GM19467 (cell line): Measurements from ENCODE around the gene CNDP1.

Experiments used
- ATAC-seq: cut with Tn5 transposase; IDR thresholded peaks from one replicate; pipeline ENCODE4 v1.9.1; 2021; ENCODE audit warnings: mild to moderate bottlenecking, moderate library complexity; ENCODE audit not compliant: unreplicated experiment

The CNDP1 gene

DNA sequence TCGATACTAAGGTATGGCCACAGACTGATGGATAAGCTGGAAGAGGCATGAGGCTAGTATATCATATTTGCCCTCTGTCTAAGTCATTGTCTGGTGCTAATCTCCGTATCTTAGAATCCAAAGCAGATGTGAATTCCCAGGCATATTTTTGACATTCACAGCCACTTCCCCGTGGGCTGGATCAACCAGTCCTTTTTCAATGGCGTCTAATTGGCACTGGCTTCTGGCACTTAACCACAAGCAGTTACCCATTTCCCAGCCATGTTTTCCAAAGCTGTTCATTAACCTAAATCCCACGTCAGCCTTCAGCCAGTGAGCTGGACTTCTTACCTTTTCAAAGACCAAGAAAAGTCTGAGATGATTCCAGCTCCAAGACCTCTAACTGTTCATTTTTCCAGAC is 42.7 kb downstream of the CNDP1 start:
- no peak for ATAC-seq

DNA sequence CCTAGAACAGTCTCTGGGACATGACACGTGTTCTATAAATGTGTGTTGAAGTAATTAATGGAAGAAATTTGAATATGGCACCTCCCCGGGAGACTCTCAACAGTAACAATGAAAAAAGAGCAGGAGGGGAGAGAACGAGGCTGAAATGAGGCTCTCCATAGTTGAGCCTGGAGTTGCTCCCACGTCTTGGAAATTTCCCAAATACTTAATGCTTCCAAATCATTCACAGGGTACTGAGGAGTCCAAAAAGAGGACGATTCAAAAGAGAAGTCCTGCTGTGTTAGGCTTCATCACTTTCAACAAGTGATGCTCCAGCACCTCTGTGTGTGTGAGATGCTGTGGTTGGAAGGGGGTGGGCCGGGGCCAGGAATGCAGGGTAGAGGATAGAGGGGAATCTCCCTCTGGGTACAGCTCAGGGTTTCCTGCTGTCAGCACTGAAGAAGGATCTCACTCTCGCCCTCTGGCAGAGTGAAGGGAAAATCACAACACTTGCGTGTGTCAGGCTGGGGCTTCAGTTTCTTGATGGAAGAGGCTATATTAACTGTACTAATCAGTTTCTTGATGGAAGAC is 45.3 kb downstream of the CNDP1 start:
- ATAC-seq = no peak

DNA sequence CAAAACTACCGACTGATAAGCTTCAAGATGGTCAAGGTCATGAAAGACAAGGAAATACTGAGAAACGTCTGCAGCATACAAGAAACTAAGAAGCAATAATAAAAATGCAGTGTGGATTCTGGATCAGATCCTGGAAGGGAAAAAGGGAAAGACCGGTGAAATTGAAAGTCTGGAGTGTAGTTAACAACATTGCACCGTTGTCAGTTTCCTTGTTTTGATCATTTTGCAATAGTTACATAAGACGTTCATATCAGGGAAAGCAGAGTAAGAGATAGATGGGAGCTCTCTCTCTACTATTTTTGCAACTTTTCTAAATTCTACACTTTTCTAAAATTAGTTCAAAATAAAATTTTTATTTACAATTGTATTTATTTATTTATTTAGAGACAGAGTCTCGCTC is 48.3 kb downstream of the CNDP1 start:
- ATAC-seq = no peak

DNA sequence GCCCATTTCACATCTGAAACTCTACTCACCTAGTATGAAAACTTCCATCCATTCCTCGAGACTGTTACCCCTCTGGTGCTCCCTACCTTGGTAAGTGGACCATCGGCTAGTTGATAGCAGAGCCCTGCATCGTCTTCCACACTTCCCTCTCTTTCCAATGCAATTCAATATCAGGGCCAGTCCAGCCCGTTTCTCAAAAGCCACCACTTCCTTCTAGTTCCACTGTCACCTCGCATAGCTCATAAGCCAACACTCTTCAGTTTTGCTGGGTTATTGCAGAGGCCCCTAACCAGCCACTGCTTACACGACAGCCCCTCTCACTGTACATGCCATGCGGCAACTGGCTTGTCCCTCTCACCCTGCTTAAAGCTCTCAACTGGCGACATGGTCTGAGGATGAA is 53.1 kb downstream of the CNDP1 start:
- no peak for ATAC-seq

DNA sequence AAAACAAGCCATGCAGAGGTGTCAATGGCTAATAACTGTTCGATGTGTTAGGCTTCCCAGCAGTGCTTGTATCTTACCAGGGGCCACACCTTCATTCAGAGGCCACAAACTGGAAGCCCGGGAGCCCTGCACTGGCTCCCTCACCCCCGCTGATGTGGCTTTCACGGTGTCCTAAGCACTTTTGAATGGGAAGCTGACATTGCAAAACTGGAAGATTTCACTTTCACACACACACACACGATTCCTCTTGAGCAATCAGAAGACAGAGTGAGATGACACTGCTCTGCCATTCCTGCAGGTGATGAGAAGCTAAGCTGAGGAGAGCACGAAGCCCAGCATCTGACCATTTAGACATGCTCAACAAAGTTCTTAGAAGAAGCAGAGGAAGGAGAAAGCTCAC is 54.7 kb downstream of the CNDP1 start:
- ATAC-seq = no peak

DNA sequence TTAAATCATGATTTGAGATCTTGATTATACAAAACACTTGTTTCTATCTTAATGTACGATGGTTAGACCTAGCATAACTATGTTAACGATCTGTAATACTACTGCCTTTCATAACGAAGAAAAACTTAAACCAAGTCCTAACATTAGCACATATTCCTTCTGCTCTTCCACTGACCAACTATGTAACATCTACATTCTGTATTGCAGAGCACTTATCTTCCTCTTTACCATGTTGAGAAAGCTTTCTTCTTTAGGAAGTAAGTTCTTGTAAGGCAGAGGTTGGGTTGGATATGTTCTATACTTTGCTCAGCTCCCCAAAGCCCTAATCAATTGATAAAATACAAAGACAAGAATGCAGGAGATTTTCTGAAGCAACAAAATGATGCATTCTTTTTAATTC is 55.5 kb downstream of the CNDP1 start:
- ATAC-seq = no peak

DNA sequence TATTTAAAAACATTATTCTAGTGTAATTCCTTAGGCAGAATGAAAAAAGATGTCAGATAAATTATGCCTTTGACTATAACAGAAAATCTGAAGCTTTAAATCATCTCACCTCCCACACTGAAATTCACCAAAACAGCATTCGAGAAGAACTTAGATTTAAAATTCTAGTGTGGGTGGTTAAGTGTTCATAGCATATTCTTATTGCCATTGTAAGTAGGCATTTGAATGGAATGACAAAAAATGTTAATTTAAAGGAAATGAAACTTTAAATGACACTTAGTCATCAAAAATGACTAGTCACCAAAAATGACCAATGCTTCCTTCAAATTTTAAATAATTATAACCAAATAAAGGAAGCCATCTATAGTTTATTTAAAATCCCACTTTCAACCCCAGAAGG is 56.4 kb downstream of the CNDP1 start:
- no peak for ATAC-seq

DNA sequence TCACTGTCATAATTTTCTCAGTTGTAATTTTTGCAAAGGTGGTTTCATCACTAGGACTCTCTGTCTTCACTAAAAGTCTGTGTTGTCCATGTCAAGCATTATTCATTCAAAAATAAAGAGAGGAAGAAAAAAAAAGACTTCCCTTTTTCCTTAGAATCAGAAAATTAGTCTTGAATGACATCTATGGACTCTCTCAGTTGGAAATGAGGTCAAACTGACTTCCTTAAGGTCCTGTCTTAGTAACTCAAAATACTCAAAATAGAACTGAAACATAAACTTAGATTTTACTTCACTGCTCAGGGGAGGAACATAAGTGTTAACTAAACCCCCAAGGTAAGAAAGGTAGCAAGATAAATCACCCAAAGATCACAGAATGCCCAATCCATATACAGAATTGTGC is 61.1 kb downstream of the CNDP1 start:
- no peak for ATAC-seq

DNA sequence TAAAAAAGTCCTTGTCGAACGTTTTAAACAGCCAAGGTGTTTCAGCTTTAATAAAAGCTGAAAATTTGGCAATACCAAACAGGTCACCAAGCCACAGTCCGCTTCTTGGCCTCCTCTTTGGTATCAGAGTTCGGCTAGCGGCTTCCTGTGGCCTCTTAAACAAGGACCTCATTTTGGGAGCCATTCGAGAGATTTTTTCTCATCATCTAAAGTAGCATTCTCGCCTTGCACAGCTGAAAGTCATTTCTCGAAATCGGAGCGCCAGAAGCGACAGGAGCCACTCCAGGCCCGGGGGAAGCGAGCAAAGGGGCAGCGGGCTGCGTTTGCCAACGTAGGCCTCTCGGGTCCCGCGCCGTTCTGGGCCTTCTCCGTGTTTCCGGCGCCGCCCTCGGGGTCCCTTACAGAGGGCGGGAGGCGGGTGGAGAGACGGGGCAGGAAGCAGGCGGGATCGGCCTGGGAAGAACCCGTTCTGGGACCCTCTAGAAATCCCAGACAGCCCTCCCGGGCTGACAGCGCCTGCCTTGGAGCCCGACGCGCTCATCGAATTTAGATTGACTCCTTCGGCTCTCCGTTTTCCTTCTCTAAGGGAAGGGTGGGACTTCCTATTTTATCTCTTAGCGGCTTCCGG is 62.8 kb downstream of the CNDP1 start:
- ATAC-seq = peak; percentile 32

DNA sequence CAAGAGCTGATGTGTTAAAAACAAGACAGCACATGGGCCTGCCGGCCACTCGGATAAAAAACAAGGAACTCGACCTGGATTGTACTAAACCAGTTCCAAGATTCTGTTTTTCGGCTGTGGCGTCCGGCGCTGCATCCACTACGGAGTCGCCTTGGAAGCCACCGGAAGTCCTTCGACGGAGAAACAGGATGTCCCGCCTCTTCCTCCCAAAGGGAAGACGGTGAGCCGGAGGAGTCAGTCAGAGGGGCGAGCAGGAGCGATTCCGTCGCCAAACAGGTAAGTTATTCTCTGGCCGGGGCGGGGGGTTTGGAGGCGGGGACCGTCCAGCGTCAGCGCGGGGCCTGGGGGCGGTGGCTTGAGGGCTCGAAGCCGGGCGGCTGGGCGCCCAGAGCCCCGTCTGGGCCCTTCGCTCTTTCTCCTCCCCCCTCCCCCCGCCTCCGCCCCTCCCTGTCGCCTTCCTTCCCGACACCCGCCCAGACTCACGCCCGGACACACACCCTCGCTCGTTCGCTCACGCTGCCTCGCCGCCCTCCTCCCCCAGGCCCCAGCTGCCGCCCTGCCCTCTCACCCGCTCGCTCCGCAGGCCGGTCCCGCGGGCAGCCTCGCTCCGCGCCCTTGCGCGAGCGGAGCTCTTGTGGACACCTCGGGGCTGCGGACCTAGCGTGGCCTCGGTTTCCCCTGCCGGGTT is 63.5 kb downstream of the CNDP1 start, which contains the start of gene ZNF407:
Gene ZNF407 (plus strand): TSS at position 209 of the 688 bp plus-strand sequence. CDS start 33,150 bp downstream, outside the sequence.
- peak; percentile 69 for ATAC-seq

DNA sequence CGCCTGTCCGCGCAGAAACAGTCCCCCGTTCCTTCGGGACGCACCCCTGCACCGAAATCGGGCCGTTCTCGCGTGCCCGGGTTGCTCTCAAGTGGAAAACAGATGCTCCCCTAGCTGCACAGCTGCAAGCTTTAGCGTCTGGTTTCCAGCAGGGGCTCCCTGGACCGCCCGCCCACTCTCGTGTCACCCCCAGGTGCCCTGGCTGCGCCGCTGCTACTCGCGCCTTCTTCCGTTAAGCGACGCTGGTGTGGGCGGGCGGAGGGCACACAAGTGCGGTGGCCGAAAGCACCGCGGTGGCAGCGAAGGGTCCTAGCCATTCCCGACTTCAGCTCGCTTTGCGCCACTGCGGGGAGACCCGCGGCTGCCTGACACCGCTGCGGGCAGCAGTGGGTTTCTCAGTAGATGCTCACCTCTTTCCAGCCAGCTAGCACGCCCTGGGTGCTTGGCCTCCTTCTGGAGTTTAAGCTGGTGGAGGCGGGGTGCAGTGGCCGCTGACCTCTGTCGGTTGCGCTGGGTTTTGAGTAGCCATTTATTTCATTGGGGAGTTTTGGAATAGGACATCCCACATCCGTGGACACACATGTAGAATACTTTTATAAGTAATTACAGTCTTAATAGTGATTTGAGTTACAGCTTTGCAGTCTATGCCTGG is 64.2 kb downstream of the CNDP1 start:
- peak; percentile 51 for ATAC-seq

DNA sequence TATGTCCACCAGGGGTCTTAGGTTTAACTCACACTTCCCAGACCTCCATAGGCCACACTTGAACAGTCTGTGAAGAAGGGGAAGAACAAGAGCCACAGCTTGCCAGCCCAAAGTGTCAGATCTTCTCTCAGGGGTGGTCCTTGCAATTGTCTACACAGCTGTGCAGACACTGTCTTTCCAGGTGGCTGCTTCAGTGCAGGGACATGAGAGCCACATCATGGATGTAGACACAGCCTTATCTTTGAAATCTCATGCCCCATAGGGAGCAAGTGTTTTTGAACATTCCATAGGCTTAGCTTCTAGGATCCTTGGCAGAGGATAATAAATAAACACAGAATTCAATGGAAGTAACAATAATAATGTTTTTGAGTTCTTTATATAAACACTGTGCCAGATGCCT is 70.1 kb downstream of the CNDP1 start:
- no peak for ATAC-seq

DNA sequence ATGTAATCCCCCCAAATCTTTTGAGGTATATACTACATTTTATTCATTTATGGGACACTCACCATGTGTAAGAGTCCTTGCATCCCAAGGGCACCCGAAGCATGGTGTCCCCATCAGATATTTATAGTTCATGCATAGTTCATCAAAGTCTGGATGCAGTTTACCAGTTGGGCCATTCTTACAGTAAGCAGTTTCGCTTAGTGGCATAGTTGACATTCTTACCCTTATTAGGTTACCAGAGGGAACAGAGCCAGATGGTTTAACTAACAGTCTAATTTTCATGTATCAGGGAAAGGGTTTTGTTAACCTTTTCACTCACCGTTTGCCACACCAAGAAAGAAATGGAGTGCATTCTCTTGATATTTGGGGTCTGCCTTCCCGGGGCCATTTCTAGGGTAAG is 70.5 kb downstream of the CNDP1 start:
- ATAC-seq = no peak

DNA sequence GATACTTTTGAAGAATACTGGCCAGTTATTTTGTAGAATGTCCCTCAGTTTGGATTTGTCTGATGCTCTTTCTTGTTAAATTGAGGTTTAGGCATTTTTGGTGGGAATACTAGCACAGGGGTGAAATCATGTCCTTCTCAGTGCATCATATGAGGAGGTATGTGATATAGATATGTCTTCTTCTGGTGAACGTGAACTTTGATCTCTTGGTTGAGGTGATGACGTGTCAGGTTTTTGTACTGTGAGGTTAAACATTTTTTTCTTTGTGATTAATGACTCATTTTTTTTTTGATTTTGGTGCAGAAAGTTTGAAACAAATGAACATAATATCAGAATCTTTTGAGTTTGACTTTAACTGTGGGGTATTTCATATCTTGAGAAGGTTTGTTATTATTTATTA is 74.4 kb downstream of the CNDP1 start:
- ATAC-seq = no peak

DNA sequence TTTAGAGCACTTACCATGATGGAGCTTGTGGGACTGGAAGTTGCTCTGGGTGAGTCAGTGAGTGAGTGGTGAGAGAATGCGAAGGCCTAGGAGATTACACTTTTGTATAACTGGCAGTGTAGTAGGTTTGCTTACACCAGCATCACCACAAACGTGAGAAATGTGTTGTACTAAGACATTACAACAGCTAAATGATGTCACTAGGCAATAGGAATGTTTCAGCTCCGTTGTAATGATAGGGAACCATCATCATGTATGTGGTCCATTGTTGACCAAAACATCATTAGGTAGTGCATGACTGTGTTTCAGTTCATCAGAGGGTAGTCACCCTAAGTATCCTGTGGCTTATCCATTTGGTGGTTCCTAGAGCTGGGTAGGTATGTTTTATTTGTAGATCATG is 75.2 kb downstream of the CNDP1 start:
- ATAC-seq = no peak

DNA sequence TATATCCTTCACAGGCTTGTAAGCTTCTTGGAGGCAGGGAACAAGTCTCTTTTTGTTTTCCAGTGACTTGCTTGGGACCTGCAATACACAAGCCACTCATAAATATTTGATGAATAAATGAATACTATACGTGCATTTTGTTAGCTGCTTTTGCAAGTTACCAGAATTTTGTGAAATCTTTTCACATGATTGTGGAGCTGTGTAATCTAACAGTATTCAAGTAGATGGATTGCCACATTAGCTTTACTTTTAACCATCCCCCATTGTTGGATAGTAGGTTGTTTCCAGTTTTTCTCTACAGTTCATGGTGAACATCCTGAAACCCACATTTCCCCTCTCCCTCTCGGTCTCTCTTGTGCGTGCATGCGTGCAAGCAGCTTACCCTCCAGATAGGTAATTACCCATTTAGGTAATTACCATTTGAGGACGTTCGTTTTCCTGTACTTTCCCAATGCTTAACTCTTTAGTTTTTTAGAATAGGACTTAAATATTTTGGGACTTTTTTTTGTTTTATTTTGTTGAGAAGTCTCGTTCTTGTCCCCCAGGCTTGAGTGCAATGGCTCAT is 75.8 kb downstream of the CNDP1 start:
- no peak for ATAC-seq

DNA sequence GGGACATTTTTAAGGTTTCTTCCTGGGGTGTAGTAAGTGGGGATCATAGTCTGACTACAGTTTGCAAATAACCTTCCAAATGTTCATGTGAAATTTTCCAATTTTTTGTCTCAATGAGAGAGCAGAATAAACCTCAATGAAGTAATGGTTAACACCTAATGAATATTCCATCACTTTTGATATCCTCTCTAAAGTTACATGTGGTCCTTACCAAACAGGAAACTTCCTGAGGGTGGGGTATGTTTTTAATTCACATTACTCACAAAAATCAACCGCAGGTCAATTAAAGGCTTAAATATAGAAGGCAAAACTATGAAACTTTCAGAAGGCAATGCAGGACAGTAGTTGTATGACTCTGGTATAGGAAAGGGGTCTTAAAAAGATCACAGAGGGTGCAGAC is 76.6 kb downstream of the CNDP1 start:
- ATAC-seq = no peak

DNA sequence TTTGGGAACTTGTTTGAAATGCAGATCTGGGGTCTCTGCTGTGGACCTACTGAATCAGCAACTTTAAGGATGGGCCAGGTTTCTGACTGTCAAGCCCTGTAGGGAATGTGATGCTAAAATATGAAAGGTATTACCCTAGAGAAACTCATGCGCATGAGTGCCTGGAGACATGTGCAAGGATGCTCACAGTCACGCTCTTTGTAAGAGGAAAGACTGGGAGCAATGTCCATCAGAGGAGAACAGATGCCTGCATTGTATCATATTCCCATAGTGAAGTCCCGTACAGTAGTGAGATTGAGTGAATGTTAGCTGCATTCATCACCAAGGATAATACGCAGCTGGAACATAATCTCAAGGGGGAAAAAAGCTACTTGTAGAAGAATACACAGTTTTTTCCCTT is 77.5 kb downstream of the CNDP1 start:
- ATAC-seq = no peak

DNA sequence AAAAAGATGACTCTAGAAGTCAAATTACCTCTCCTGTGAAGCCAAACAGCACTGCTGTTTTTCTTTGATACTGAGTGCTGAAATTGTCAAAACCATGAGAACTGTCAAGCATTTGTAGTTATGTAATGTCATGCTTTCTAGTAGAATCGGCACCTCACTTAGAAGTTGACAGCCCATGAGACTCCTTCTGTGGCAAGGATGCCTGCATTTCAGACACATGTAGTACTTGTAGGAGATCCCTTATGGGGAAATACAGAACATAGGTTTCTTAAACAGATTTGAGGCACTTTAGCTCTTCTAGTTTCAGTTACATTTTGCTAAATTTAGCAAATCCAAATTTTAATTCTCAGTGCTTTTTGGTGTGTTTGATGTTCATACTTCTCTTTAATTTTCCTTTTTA is 79.1 kb downstream of the CNDP1 start:
- no peak for ATAC-seq

DNA sequence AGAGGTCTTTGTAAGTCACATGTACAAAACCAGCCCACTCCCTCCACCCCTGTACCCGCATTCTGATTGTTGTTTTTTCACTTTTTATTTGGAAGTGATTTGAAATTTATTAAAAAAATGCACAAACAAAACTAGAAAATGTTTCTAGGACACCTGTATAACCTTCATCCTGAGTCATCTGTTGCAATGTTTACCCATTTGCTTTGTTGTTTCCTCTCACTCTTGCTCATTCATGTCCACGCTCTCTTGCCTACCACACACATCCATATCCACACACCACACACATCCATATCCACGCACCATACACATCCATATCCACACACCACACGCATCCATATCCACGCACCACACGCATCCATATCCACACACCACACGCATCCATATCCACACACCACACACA is 82.2 kb downstream of the CNDP1 start:
- ATAC-seq = no peak

DNA sequence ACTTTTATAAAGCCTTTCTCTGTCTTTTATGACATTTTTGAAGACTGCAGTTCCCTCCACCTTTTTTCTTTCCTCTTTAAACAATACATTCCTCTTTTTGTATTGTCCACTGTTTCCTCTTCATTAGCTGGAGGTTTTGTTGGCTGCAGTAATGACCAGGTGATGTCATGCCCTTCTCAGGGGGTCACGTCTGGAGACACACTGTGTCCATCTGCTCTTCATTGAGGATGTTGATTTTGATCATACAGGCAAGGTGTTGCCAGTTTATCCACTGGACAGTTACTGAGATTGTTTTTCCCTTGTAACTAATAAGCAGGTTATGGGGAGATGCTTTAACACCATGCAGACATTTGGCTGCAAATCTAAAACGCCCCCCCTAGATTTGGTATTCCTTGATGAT is 83.2 kb downstream of the CNDP1 start:
- no peak for ATAC-seq

DNA sequence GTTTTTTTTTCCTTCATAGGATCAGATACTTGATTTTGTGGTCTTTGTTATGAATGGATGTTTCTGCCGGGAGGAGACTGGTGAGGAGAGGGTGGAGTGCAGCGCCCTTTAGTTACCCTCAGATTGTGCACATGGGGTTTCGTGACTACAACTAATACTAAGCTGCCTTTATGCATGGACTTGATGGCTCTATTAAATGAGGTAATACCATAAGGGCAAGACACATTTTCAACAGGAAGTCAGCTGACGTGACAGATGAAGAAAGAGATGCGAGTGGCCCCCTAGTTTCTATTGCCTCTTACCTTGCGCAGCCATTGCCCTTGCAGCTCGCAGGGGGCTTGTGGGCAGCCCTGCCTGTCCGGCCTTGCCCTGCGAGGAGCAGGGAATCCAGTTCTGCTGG is 87.8 kb downstream of the CNDP1 start:
- ATAC-seq = no peak
